Endothelial cell of umbilical vein (primary cell): ENCODE results near the gene FAM219A. TPM values are rescaled to one million over a fixed set of nuclear protein-coding genes. Genes with fewer than 3 reads are reported as not detected.

ENCODE experiments used
- BruUV-seq: library from RNA; stranded (reverse); fragments of 400-500 nt; replicated peaks from 2 replicates; lab custom pipeline; 2021; lab: Mats Ljungman, UMichigan
- CTCF ChIA-PET: fragments of 300-600, 350-600 bp; sonication (Branson Sonifier 250); formaldehyde crosslinking; loops from one replicate; lab custom pipeline; 2021; ENCODE audit warnings: antibody characterized with exemption, inconsistent platforms; lab: Charles Lee
- POLR2A ChIA-PET: fragments of 300-600, 350-600 bp; sonication (Branson Sonifier 250); formaldehyde crosslinking; loops from one replicate; lab custom pipeline; 2021; ENCODE audit warnings: antibody characterized with exemption, inconsistent platforms; lab: Charles Lee
- DNase-seq: peaks from one replicate; pipeline ENCODE4 v3.0.0-alpha.2; 2011; ENCODE audit warnings: low read depth, low spot score
- FAIRE-seq: peaks from 2 replicates; lab custom pipeline; 2011; peaks lifted over from hg19 to GRCh38; lab: Jason Lieb, UNC
- H2AFZ ChIP-seq: 2 replicates; pipeline ENCODE4 v1.6.0; 2012; ENCODE audit warnings: low read depth, low read length, control low read depth, inconsistent platforms
- H3K27ac ChIP-seq: 2 replicates; pipeline ENCODE4 v1.5.1; 2011; ENCODE audit warnings: low read depth, mild to moderate bottlenecking, control low read depth, low read length, moderate library complexity; ENCODE audit not compliant: insufficient read depth
- H3K27me3 ChIP-seq, 2 experiments: 2 replicates each; pipeline versions ENCODE4 v1.6.0 to v1.6.1; 2011; ENCODE audit warnings: low read length in 2 of 2, mixed read lengths in 1 of 2; ENCODE audit not compliant: control insufficient read depth in 2 of 2, insufficient read depth in 2 of 2
- H3K36me3 ChIP-seq, 2 experiments: 2 replicates in 1 of 2; 3 replicates in 1 of 2; pipeline ENCODE4 v1.5.1; 2011; ENCODE audit warnings: low read length in 2 of 2, mild to moderate bottlenecking in 1 of 2, moderate library complexity in 1 of 2; ENCODE audit not compliant: control insufficient read depth in 2 of 2, insufficient read depth in 2 of 2; ENCODE audit errors: extremely low read depth in 1 of 2
- H3K4me1 ChIP-seq: 3 replicates; pipeline ENCODE4 v1.5.1; 2011; ENCODE audit warnings: mild to moderate bottlenecking, low read length; ENCODE audit not compliant: control insufficient read depth, insufficient read depth; ENCODE audit errors: extremely low read depth
- H3K4me2 ChIP-seq: 2 replicates; pipeline ENCODE4 v1.6.1; 2011; ENCODE audit warnings: low read length, control low read depth, mixed read lengths; ENCODE audit not compliant: insufficient read depth
- H3K4me3 ChIP-seq, 3 experiments: fragments of 200-600 bp in 1 of 3; sonication (generic), shearing (Covaris generic) in 1 of 3; replicated peaks in 1 of 3; 2 replicates each; pipeline ENCODE4 v1.5.1; 2011 to 2016; ENCODE audit warnings: control low read depth in 3 of 3, low read length in 3 of 3, mild to moderate bottlenecking in 2 of 3, inconsistent platforms in 1 of 3, low read depth in 1 of 3, moderate library complexity in 1 of 3; ENCODE audit not compliant: insufficient read depth in 1 of 3
- H3K79me2 ChIP-seq: 2 replicates; pipeline ENCODE4 v1.6.0; 2012; ENCODE audit warnings: low read length, inconsistent platforms; ENCODE audit not compliant: control insufficient read depth, insufficient read depth
- H3K9ac ChIP-seq: replicated peaks from 2 replicates; pipeline ENCODE3; 2011; ENCODE audit warnings: low read length, control low read depth; ENCODE audit not compliant: insufficient read depth; ENCODE audit errors: extremely low read depth
- H3K9me1 ChIP-seq: replicated peaks from 3 replicates; pipeline ENCODE4 v1.6.0; 2011; ENCODE audit warnings: mild to moderate bottlenecking, low read length; ENCODE audit not compliant: control insufficient read depth, insufficient read depth; ENCODE audit errors: extremely low read depth
- H3K9me3 ChIP-seq: replicated peaks from 2 replicates; pipeline ENCODE4 v1.5.1; 2012; ENCODE audit warnings: low read length, inconsistent platforms; ENCODE audit not compliant: control insufficient read depth, insufficient read depth
- H4K20me1 ChIP-seq: replicated peaks from 2 replicates; pipeline ENCODE3; 2011; ENCODE audit warnings: mild to moderate bottlenecking, low read length; ENCODE audit not compliant: control insufficient read depth, insufficient read depth; ENCODE audit errors: extremely low read depth
- EZH2 ChIP-seq: IDR thresholded peaks from 2 replicates; pipeline ENCODE4 v1.6.1; 2012; ENCODE audit warnings: borderline replicate concordance, low read depth, mild to moderate bottlenecking, moderate library complexity, low read length, inconsistent platforms; ENCODE audit not compliant: severe bottlenecking
- FOS ChIP-seq: IDR thresholded peaks from 2 replicates; pipeline ENCODE4 v1.6.1; 2011; ENCODE audit warnings: mild to moderate bottlenecking, low read length, moderate library complexity, borderline replicate concordance; ENCODE audit not compliant: insufficient read depth
- GATA2 ChIP-seq: IDR thresholded peaks from 2 replicates; pipeline ENCODE4 v1.7.0; 2011; ENCODE audit warnings: low read depth, mild to moderate bottlenecking, moderate library complexity, mixed read lengths, low read length; ENCODE audit not compliant: insufficient read length, insufficient read depth
- JUN ChIP-seq: IDR thresholded peaks from 2 replicates; pipeline ENCODE4 v1.6.1; 2011; ENCODE audit warnings: borderline replicate concordance, low read depth; ENCODE audit not compliant: insufficient read length, insufficient read depth
- MYC ChIP-seq: IDR thresholded peaks from one replicate; pipeline ENCODE4 v1.6.1; 2011; ENCODE audit warnings: mild to moderate bottlenecking, low read depth, low read length
- POLR2A ChIP-seq: IDR thresholded peaks from 2 replicates; pipeline ENCODE4 v1.6.1; 2012; ENCODE audit warnings: low read depth, mild to moderate bottlenecking, control low read depth, low read length
- POLR2AphosphoS5 ChIP-seq: IDR thresholded peaks from 2 replicates; pipeline ENCODE4 v1.6.1; 2012; ENCODE audit warnings: low read depth, mild to moderate bottlenecking, control low read depth, low read length, moderate library complexity; ENCODE audit not compliant: insufficient read depth
- dilution Hi-C: fragments of 300-500 bp; cut with MboI; formaldehyde crosslinking; loops from one replicate; pipeline ENCODE4 v1.15.0; 2019; ENCODE audit warnings: low sequenced_read_pairs; ENCODE audit not compliant: extremely low pct_ligation_motif_present
- intact Hi-C: fragments of 100-400 bp; cut with micrococcal nuclease; formaldehyde crosslinking; loops from one replicate; pipeline ENCODE4 v1.10.0; 2022
- polyA plus RNA-seq, 4 experiments: library from polyadenylated mRNA; depleted of rRNA in 3 of 4; stranded (reverse) in 3 of 4; unstranded in 1 of 4; fragments of >200 nt; gene quantifications; 2 replicates each; pipeline versions ENCODE4 v1.2.1 to v1.2.3, GENCODE V29; 2011 to 2012; ENCODE audit warnings: missing spikeins in 1 of 4
- total RNA-seq: library from RNA; stranded (reverse); gene quantifications from 2 replicates; pipeline ENCODE4 v1.2.3, GENCODE V29; 2021
- TF ChIP-seq, protein P1 (sequence below), 2 donors: IDR thresholded peaks; 1 replicate in 1 of 2; 2 replicates in 1 of 2; pipeline ENCODE4 v1.5.1; 2011; ENCODE audit warnings: low read length in 2 of 2, mild to moderate bottlenecking in 2 of 2, moderate library complexity in 2 of 2, control low read depth in 1 of 2, inconsistent platforms in 1 of 2, low read depth in 1 of 2; ENCODE audit not compliant: insufficient read depth in 1 of 2; ENCODE audit errors: extremely low read depth in 1 of 2
- TF ChIP-seq, protein P2 (sequence below): IDR thresholded peaks from 2 replicates; pipeline ENCODE4 v1.6.1; 2011; ENCODE audit not compliant: insufficient read depth, insufficient read length

FAM219A gene
- total and polyA plus RNA-seq, 2 donors (not counting 3 experiments of a cell fraction or from before 2014, with no cell fraction given) = 18.1 to 35.7 TPM

DNA sequence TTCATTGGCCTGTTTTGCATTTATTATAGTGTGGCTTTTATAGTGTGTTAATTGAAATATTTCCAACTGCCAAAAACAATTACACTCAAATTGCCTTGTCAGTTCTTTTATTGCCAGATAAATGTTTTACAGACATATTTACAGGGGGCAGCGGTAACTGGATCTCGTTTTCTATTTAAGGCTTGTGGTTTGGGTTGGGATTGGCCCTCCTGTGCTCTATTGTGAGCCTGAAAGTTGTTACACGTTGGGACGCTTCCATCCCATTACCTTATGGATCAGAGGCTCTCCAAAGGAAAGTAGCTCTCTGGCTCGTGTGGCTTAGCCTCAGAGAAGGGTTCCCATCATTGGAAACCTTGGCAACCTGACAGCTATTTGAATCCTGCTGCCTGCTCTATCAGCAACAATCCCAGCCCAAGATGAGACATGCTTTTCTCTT, 21.1 kb upstream of the FAM219A start:
- no peaks in the 10 kb centered on the region for H4K20me1 ChIP-seq
- H3K4me3 ChIP-seq = no peak overlapping the region
- no peak overlapping the region for H3K9ac ChIP-seq
- H3K9me1 ChIP-seq = no peaks in the 10 kb centered on the region
- TF ChIP-seq POLR2A (no peak), GATA2 (no peak), FOS (no peak), POLR2AphosphoS5 (no peak), EZH2 (no peak), JUN (no peak), MYC (no peak)
- TF ChIP-seq, protein P1, sequence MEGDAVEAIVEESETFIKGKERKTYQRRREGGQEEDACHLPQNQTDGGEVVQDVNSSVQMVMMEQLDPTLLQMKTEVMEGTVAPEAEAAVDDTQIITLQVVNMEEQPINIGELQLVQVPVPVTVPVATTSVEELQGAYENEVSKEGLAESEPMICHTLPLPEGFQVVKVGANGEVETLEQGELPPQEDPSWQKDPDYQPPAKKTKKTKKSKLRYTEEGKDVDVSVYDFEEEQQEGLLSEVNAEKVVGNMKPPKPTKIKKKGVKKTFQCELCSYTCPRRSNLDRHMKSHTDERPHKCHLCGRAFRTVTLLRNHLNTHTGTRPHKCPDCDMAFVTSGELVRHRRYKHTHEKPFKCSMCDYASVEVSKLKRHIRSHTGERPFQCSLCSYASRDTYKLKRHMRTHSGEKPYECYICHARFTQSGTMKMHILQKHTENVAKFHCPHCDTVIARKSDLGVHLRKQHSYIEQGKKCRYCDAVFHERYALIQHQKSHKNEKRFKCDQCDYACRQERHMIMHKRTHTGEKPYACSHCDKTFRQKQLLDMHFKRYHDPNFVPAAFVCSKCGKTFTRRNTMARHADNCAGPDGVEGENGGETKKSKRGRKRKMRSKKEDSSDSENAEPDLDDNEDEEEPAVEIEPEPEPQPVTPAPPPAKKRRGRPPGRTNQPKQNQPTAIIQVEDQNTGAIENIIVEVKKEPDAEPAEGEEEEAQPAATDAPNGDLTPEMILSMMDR (IDR thresholded peaks at IDR 0.05; ENCODE audit: extremely low read depth in 1 of 2, insufficient read depth in 1 of 2, low read depth in 1 of 2, low read length in 2 of 2) = no peak
- TF ChIP-seq, protein P2, sequence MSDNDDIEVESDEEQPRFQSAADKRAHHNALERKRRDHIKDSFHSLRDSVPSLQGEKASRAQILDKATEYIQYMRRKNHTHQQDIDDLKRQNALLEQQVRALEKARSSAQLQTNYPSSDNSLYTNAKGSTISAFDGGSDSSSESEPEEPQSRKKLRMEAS = no peak
- ChIA-PET POLR2A (interaction anchor here (0.6 kb wide), 1 partner anchor 8 kb away, joined by 3 read pairs; no protein-coding TSS in a partner anchor), CTCF (interaction anchor here (1.2 to 1.3 kb wide), 2 partner anchors 62 to 75 kb away, joined by 3 to 7 read pairs; no protein-coding TSS in a partner anchor)
- no peaks in the 10 kb centered on the region for H3K4me1 ChIP-seq
- DNase-seq (no peak), FAIRE-seq (no peak)
- H3K4me2 ChIP-seq = no peak overlapping the region
- H3K79me2 ChIP-seq = no peaks in the 10 kb centered on the region
- BruUV-seq = no TSS peak
- H3K27ac ChIP-seq = no peak overlapping the region
- intact Hi-C loops = no loop called here
- no peaks in the 10 kb centered on the region for H3K36me3 ChIP-seq
- peaks cover 15 to 24% of the 10 kb centered on the region in 2 experiments for H3K27me3 ChIP-seq
- H3K9me3 ChIP-seq = no peaks in the 10 kb centered on the region
- H2AFZ ChIP-seq = no peak overlapping the region
- dilution Hi-C loops = no loop called here
